Measurements from ENCODE around the gene CARM1.
A peak's percentile ranks its signal among the peaks of the same experiment; 100 is the strongest.
"Not testable (repeated sequence)": the region's sequence is repeated elsewhere in the genome, so short reads cannot be mapped to it uniquely, and the experiment has no call there.

Gene CARM1

DNA sequence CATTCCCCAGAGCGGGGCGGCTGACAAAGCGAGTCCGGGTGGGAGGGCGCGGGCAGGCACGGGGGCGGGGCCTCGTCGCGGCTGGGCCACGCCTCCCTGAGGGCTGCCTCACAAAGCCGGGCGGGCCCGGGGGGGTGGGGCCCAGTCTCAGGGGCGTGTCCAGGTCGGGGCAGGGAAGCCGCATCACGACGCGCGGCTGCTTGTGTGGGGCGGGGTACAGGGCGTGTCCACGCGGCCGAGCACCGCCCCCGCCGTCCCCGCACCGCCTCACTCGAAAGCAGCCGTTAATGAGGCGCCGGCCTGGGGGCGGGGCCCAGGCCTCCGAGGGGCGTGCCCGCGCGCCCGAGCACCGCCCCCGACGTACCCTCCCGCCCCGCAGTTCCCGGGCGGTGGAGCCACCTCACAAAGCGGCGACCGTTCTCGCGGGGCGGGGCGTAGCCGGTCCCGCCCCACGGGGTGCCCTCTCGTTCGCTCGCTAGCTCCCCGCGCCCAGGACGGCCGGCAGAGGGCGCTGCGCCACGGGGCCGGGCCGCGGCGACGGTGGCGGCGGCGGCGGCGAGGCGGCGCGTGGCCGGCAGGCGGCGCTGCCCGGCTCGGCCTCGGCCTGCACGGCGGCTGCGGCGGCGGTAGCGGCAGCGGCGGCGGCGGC, at the start of gene CARM1:
Gene CARM1, plus strand, starts transcription at position 599 of the 649 bp plus-strand sequence. CDS start 150 bp downstream, outside the sequence.
- peak; percentile 99 for DNase-seq

DNA sequence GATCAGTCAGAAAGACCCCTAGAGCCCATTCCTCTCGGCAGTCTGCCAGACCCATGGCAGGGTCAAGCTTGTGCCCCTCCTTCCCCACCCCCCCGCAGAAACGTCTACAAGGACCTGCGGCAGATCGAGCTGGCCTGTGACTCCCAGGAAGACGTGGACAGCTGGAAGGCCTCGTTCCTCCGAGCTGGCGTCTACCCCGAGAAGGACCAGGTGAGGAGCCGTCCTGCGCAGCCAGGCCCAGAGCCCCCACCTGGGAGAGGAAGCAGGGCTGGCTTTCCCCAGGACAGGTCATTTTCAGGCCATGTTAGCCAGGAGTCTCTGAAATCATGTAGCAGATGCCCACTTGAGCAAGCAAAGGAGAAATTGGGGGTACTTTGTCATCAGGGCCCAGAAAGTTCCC, 47.7 kb upstream of the CARM1 start:
- DNase-seq, result no peak

DNA sequence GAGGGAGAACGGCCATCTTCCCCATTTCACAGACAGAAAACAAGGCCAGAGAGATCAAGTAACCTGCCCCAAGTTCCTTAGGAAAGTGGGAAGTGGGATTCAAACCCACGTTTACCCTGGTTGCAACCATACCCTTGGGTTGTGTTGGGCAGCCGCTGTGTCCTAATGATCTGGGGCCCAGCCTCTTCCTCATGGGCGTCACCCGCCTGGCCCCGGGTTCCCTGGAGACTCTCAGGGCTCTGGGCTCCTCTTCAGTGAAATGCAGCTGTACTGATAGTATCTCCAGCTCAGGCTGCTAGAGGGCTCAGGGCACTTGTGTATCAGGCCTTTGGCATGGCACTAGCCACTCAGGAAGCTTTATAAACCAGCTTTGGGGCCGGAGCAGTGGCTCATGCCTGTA, 45.1 kb upstream of the CARM1 start:
- DNase-seq, result no peak

DNA sequence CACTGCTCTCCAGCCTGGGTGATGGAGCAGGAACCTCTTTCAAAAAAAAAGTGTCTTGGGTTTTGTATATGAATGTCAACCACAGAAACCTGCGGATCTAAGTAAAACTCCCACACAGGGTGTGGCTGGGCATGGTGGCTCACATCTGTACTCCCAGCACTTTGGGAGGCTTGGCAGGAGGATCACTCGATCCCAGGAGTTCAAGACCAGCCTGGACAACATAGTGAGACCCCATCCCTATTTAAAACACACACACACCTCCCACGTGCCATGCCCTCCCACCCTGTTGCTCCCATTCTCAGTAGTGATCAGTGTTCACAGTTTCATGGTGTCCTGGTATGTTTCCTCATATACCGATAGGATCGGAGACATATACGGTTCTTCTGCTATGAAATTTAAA, 44.5 kb upstream of the CARM1 start:
- no peak for DNase-seq

DNA sequence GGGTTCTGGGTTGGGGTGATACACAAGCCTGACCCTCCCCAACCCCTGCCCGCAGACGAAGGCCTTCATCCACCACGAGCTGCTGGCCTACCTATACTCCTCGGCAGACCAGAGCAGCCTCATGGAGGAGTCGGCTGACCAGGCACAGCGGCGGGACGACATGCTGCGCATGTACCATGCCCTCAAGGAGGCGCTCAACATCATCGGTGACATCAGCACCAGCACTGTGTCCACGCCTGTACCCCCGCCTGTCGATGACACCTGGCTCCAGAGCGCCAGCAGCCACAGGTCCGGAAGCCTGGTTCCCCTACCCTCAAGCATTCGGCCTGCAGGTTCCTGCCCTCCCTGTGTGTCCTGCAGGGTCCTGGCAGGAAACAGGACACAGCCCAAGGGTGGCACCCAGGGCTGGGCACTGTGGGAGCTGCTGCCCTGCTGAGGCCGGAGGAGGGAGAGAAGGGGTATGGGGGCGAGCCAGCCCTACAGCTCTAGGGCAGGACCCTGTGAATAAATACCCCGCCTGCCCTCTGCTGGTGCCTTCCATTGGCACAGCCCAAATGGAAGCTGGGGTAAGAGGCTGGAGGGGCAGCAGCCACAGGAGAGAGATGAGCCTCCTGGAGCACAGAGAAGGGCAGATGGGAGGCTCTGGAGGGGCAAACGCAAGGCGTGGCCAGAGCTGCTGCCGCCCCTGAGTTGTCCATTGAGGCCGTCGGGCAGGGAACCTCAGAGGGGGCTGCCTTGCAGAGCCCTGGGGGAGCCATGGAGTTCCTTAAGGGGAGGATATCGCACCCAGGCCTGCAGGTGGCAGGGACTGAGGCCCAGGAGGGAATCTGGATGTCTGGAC, 42.2 kb upstream of the CARM1 start:
- no peak for DNase-seq

DNA sequence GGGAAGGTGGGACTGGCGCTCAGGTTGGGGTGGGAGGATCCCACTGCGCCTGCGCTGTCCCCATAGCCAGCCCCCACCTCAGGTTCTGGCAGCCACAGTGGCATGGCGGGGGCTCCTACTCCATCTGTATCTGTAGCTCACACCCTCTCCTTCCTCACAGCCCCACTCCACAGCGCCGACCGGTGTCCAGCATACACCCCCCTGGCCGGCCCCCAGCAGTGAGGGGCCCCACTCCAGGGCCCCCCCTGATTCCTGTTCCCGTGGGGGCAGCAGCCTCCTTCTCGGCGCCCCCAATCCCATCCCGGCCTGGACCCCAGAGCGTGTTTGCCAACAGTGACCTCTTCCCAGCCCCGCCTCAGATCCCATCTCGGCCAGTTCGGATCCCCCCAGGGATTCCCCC, 41.4 kb upstream of the CARM1 start:
- DNase-seq, result no peak

DNA sequence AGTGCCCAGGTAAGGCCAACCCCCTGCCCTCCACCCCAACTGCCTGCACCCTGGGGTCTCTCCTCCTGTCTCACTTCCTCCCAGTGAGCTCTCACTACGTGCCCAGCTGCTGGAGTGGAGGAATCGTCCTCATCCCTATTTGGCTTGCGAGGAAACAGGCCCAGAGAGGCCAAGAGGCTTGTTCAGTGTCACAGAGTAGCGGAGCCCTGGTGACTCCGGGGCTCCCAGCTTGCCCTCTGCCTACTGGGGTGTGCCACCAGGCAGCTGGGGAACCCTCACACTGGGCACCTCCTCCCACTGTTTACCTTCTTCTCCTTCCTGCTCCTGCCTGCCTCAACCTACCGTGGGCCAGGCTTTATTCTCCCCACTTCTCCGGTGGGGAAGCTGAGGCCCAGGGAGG, 41.0 kb upstream of the CARM1 start:
- no peak for DNase-seq

DNA sequence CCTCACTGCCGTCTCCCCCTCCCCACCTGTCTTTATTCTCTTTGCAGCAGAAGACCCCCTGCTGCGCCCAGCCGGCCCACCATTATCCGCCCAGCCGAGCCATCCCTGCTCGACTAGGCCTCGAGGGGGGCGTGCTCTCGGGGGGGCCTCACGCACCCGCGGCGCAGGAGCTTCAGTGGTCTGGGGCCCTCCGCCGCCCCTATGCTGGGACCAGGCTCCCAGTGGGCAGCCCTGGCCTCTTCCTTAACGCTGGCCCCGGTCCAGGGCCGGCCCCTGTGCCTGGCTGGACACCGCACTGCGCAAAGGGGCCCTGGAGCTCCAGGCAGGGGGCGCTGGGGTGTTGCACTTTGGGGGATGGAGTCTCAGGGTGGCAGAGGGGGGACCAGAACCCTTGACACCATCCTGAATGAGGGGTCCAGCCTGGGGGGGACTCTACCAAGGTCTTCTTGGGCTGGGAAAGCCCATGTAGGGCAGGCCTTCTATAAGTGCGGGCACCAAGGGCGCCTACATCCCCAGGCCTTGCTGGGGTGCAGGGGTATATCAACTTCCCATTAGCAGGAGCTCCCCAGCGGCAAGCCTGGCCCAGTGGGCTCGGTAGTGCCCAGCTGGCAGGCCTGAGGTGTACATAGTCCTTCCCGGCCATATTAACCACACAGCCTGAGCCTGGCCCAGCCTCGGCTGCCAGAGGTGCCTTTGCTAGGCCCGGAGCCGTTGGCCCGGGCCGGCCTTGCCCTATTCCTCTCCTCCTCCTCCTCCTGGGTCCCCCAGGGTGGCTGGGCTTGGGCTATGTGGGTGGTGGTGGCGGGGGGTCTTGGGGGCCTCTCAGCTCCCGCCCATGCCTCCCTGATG, 40.2 kb upstream of the CARM1 start:
- no peak for DNase-seq

DNA sequence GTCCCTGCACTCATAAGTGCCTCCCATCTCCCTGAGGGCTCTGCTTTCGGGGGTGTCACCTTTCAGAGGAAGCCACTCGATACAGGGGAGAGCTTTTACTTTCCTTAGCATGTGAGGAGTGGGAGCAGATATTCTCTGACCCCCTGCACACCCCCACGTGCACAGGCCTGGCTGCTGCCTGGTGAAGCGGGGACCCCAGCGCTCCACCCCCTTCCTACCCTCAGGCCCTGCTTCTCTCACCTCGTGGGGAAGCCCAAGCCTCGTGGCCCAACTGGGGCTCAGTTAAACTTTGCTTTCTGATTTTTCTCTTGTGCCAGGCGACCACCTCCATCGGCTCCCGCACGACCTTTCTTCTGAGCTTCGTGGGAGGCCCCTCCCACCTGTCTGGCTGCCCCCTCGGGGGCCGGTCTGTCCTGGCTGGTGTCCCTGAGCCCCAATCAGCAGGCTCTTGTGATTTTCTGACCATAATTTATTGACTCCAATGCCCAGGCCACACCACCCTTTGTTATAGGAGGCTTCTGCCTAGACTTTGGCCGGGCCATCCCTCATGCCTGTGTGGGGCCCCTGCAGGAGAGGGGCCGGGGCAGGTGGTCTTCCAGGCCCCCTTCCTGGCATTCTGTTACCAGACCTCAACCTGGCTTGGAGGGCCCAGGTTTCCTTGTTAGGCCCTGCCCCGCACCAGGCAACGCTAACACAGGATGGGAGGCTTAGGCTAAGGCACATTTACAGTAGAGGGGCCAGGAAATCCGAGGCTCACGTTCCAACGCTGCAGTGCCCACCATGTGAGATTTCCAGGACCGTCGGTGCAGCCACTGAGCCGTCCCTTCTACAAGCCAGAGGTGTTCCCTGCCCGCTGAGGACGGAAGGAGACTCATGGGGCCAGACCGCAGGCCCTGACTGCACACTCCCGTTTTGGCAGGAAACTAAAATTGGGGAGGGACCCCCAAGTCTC, 39.1 kb upstream of the CARM1 start:
- no peak for DNase-seq

DNA sequence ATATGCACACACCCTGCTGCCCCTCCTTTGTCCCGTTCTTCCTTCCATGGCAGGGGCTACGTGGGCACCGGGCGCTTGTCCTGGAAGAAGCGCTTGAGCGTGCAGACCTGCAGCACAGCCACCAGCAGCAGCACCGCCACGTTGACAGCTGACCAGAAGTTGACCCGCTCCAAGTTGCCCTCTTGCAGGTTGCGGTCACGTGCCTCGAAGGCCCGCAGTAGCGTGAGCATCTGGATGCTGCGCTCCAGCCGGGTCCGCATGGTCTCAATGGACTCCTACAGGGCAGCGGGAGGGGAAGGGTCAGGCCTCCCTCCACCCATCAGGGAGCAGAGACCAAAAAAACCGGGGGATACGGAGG, 38.4 kb upstream of the CARM1 start:
- DNase-seq, result no peak

DNA sequence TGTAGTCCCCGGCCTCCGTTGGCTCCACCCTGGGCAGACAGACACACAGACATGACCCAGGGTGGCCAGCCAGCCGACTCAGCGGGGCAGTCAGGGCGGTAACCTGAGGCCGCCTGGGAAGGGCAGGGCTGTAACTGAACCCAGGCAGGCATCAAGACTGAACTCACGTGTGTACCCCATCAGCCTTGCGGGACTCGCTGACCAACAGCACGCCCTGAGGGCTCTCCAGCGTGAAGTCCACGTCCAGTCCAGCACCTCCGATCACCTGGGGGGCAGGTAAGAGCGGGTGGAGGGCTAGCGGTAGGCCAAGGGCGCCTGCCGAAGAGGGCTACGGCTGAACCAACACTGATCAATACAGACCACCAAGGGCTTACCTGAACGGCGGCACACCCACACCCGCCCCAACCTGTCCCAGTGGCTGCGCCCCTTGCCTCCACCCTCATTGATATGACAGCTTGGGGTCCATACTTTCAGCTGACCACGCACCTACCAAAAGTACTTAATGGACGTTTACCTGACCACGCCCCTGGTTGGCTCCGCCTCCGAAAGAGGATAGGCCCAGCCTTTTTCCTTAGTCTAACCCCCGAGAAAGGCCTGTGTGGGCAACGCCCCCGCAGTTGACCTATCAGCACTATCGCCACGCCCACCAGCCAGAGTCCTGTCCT, 36.1 kb upstream of the CARM1 start:
- DNase-seq, result no peak

DNA sequence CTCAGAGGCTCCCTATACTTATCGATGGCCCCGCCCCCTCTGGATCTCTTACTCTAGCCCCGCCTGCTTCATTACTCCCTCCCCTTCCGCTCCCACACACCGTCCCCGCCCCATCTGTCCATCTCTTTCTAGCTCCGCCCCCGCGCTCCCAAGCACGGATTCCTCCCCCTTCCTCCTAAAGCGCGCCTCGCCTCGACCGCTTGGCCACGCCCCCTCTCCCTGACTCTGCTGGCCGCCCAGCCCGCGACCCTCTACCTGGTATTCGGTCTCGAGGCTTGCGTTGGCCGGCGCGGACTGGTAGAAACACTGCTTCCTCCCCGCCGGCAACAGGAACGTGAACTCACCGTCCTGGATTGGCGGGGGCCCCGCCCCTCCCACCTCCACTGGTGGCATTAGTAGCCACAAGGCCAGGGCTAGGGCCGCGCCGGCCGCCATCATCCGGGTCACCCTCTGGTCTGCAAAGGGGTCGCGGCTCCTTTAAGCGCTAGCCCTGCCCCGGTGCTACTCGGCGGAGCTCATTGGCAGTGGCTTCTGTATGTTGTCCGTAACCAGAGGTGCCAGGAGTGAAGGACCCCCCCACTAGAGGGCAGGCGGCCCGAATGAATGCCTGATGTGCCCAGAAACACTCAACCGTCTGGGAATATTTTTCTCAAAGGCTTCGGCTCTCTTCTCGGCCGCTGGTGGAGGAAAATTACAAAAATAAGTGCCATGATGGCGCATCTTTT, 35.4 kb upstream of the CARM1 start, which contains the start of gene TMED1:
Gene TMED1, minus strand, starts transcription at position 459 of the 725 bp plus-strand sequence. Its CDS starts 21 bp downstream, at position 438.
- peak; percentile 97 for DNase-seq

DNA sequence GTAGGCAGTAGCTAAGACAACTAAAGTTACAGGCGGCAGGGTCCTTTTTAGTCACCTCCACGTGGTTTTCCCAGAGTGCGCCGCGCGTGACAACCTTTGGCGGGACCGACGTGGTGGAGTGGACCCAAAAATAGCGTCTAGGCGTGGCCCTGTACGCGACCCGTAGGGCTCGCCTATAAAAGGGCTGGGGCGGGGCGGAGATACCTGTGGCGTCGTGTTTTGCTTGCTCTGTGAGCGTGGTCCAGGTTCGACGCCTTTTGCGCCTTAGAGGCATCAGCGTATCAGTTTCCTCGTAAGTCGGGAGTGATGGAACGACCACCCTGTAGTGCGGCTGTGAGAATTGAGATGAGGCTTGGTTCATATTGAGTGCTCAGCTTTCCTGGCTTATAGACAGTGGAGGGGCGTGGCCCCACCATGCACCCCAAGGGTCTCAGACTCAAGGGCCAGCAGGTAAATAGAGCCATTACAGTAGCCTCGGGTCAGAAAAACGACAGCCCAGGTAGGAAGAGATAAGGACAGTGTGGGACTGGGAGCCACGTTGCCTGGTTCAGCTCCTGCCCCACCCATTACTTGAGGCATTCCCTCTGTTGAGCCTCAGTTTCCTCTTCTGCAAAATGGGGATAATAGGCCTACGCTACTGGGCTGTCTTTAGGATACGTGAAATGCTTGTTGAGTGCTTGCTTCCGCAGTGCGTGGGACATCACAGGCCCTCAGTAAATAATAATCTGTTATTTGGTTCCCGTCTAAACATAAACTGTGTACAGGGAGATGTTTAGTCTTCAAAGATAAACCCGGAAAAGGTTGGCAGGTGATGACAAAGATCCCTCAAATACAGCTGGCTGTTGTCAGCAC, 34.6 kb upstream of the CARM1 start:
- DNase-seq, result peak; percentile 86

DNA sequence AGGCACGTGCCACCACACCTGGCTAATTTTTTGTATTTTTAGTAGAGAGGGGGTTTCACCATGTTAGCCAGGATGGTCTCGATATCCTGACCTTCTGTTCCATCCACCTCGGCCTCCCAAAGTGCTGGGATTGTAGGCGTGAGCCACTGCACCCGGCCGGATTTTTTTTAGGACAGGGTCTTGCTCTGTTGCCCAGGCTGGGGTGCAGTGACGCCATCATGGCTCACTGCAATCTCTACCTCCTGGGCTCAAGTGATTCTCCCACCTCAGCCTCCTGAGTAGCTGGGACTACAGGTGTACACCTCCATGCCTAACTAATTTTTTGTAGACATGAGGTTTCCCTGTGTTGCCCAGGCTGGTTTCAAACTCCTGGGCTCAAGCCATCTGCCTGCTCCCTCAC, 33.7 kb upstream of the CARM1 start:
- not testable (repeated sequence) for DNase-seq

DNA sequence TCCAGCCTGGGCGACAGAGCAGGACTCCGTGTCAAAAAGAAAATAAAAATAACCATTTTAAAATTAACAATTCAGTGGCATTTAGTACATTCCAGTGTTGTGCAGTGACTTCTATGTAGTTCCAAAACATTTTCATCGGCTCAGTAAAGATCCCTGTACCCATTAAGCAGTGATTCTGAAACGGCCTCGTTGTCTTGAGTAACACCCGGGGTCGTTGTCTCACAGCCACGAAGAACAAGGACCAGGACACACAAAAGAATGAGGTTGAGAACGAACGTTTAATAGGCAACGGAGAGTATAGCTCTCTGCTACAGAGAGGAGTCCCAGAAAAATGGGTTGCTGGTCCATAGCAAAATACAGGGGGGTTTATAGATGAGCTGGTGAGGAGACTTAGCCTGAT, 33.0 kb upstream of the CARM1 start:
- no peak for DNase-seq

DNA sequence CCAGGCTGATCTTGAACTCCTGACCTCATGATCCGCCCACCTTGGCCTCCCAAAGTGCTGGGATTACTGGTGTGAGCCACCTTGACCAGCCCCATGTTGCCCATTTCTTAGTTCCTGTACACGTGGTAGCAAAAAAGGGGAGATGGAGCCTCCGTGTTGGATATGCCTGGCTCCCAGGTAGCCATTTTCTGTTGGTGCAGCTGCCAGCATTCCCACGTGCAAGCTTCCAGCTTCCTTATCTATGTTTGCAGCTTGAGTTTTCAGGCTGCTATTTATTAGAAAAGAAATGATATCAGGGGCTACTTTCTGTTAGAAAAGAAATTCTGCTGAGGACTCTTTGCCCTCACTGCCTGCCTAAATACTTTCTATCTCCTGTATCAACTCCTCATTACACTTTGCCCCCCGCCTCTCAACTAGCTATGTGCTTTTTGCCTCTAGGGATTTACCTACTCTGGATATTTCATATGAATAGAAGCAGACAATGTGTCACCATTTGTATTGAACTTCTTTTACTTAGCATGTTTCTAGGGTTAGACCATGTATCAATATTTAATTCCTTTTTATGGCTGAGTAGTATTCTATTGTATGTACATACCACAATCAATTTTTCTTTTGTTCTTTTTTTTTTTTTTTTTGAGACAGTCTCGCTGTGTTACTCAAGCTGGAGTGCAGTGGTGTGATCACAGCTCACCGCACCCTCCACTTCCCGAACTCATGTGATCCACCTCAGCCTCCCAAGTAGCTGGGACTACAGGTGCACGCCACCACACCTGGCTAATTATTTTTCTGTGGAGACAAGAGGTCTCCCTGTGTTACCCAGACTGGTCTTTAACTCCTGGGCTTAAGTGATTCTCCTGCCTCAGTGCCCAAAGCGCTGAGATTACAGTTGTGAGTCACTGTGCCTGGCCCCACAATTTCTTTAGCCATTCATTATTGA, 32.0 kb upstream of the CARM1 start:
- no peak for DNase-seq

DNA sequence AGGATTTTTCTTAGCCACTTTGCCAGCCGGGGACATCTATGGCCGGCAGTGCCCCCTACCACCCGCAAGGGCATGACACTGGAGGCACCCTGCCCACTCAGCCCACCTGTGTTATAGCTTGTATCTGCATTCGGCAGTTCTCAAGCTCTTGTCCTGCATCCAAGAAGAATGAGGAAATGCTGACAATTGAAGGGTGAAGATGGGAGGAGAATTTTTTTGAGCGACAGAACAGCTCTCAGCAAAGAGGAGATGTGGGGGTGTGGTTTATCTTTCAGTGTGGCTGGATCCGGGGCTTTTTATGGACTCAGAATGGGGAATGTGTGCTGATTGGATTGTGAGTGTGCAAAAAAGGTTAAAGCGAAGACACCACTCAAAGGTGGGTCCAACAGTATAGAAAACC, 28.6 kb upstream of the CARM1 start:
- DNase-seq, result no peak

DNA sequence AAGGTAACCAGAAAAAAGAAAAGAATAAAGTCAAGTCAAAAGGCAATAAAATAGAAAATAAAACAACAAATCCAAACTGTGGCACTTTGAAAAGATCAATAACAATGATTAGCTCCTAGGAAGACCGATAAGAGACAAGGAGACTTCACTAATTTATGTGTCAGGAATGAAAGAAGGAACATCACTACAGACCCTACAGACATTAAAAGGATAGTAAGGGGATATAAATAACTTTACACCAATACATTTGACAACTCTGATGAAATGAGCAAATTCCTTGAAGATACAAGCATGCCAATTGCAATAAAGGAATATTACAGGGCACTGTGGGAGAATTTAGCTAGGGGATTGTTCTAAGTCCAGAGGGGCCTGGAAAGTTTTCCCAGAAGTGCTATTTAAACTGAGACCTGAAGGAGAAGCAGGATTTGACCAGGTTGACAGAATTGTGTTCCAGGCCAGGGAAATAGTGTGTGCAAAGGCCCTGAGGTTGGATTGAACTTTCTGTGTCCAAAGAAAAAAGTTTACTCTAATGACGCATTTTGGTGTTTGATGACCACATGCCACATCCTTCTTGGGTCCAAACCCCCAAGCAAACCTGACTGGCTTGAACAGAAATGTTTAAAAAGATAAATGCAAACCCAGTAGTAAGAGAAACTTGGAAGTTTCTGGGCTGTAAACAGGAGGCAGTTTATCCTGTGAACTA, 24.7 kb upstream of the CARM1 start:
- DNase-seq, result no peak

Measured in stimulated activated CD4-positive, alpha-beta T cell treated with anti-CD3 and anti-CD28 coated beads, Interleukin-4, amount 100 ng/mL, for 24 hours (primary cell).